ENCODE results near the gene DR1.

Gene DR1

DNA sequence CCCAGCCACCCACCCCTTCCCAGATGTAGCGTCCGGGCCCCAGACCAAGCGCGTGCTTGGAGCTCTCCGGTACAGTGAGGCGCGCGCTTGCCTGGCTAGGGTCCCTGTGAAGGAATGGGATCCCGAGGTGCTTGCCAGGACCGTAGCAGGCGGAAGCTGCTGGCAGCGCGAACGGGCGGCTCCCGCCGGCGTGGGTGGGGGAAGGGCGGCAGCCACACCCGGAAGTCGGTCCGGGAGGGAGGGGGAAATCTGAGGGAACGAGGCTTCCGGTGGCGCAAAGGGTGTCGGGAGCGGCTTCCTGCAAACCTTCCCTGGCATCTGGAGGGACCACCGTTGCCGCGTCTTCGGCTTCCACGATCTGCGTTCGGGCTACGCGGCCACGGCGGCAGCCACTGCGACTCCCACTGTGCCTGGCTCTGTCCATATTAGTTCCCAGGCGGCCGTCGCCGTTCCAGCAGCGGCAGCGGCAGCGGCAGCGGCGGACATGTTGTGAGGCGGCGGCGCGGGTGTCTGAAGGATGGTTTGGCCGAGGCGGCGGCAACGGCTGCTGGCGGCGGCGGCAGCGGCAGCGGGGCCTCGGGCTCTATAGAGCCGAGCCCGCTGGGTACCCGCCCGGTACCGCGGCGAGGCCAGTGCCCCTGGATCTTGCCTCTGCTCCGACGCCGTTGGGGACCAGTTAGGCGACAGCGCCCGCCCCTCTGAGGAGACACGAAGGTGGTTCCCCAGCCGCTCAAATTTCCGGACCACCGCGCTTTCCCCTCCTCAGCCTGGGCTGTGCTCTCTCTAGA is at the start of gene DR1:
Gene DR1, plus strand, starts transcription at position 275 of the 788 bp plus-strand sequence. CDS start 739 bp downstream, outside the sequence.
- peak; percentile 88 to 90 for DNase-seq

GRCh38 chr1:93296555-93297154 is 49.1 kb upstream of the DR1 start:
- DNase-seq = no peak

GRCh38 chr1:93301131-93301530 is 44.6 kb upstream of the DR1 start:
- no peak for DNase-seq

DNA sequence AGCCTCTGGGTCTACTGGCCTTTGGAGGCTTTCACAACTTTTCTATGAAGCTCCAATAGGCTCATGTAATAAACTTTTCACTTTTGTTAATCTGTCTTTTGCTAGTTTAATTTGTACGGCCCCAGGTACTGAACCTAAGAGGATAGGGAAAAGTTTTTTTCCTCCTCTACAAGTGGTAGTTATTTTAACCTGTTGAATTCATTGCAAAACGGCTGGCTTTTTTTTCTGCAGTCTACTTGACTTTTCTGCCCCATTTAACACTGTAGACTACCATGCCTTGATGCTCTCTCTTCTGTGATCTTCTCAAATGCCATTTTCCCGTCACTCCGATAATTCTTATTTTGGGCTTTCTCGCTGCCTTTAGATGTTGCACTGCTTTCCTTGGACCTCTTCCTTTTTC is 43.6 kb upstream of the DR1 start:
- no peak for DNase-seq

GRCh38 chr1:93304716-93305138 is 41.0 kb upstream of the DR1 start:
- DNase-seq = peak; percentile 40 to 72

DNA sequence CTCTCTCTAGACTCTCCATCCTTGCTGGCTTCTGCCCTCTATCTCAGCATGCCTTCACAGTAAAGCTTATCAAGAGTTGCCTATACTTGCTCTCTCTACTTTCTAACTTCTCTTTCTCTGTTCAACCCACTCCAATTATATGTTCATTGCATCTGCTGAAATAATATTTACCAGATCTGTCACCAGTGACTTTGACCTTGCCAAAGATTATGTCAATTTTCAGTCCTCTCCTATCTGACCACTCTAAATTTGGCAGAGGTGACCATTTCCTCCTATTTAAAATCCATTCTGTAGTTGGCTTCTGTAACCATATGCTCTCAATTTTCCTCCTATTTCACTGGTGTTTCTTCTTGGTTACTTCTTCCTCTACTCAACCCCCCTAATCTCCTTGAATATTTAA is 38.8 kb upstream of the DR1 start:
- no peak for DNase-seq

GRCh38 chr1:93313026-93313425 is 32.7 kb upstream of the DR1 start:
- no peak for DNase-seq

GRCh38 chr1:93317207-93317606 is 28.5 kb upstream of the DR1 start:
- peak in 1 of 2 donors; percentile 35 for DNase-seq

- no peak for DNase-seq
These were observed 27.8 kb upstream of the DR1 start for GRCh38 chr1:93317943-93318342.

- DNase-seq = no peak
These were observed 24.0 kb upstream of the DR1 start for GRCh38 chr1:93321720-93322119.

- DNase-seq = no peak
These were observed 23.4 kb upstream of the DR1 start for GRCh38 chr1:93322349-93322748.

- DNase-seq = no peak
These were observed 22.4 kb upstream of the DR1 start for GRCh38 chr1:93323185-93323820.

GRCh38 chr1:93324486-93325464 is 20.9 kb upstream of the DR1 start:
- DNase-seq = no peak

DNA sequence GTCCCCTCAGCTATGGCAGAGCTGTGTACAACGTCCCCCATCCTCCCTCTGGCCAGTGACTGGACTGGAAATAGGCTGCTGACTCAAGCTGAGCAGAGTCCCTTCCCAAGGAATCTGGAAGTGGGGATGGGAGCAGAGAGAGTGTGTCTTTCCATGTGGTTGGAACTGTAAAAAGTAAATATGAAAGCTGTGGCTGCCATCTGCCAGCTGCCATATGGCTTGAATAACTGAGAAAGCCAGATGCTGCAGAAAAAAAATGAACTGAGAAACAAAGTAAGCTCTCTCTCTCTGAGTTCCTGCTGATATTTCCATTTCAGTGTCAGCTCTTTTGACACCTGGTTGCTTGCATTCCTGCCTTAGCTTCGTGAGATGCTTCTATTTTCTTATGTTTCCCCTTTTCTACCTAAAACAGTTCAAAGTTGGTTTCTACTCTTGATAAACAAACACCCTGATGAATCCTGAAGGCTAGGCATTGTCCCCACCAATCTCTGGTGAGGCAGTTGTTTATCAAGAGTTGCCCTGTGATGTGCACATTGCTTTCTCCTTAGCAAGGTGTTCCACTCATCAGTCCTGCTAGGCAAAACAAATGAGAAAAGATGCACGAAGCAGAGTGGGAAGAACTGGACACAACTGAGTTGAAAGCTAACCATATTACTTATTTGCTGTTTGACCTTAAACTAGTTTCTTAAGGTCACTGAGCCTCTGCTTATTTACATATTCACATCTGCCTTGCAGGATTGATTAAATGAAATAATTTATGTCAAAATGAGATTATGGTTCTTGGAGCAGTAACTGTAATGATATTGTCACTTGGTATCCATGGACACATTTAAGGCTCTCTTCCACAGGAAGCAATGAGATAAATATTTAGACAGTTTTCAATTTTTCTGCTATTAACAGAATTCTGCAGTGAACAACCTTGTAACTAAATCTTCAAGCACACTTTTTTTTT is 16.6 kb upstream of the DR1 start:
- DNase-seq = no peak

GRCh38 chr1:93330196-93330595 is 15.5 kb upstream of the DR1 start:
- DNase-seq = no peak

DNA sequence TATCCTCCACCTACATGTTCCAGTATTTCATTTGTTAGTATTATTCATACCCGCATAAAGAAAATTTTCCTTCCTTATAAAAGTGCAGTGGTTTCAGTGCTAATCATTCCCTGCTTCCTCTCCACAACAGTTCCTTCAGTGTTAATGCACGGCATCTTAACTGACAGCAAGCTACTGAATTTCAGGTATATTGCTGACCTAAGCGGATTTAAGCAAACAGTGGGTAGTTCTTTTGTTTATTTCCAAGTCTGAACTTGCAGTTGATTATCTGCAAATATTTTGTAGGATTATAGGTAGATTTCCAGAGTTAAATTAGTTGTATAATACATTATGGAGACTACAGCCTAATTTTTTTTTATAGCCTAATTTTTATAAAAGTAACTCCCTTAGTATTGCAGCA is 15.1 kb upstream of the DR1 start:
- DNase-seq = no peak

DNA sequence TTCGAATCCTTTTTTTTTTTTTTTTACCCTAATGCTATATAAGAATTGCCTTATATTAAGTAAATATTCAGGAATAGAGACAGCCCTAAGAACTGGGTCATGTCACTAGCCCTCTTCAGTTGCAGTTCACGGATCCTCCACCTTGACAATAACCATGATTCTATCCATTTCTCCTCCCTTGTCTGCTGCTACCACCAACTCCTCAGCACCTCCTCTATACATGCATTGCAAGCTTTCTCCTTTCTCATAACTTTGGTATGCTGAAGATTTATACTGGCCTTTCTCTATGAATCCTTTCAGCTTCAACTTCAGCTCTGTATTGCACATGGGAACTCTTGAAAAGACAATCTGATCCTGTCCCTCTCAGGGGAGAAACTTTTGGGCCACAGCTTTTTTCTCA is 14.3 kb upstream of the DR1 start:
- no peak for DNase-seq

- DNase-seq = no peak
These were observed 13.3 kb upstream of the DR1 start for GRCh38 chr1:93332368-93332767.

GRCh38 chr1:93338387-93339146 is 7.1 kb upstream of the DR1 start:
- DNase-seq = no peak

DNA sequence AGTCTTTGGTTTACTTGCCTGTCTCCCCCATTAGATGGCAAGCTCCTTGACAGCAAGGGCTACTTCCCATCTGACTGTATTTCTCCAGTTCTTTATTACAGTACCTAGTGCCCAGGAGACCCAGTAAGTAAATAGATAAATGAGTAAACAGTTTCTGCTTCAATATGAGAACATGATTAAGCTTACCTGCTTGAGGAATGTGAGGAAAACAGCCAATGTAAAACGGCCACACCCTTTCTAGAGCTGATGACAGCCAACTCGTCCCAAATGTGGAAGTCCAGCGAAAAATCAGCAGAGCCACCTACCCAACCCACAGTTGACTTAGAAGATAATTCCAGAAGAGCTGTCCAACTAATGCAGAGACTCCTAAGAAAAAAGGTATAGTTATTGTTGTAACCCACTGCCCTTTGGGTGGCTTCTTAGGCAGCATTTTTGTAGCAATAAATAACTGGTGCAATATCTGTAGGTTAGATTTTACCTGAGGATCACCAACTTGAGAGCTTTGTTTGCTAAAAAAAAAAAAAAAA is 6.5 kb upstream of the DR1 start:
- DNase-seq = no peak

- no peak for DNase-seq
These were observed 5.6 kb upstream of the DR1 start for GRCh38 chr1:93340090-93340489.
